Heart left ventricle (tissue), 16 donors: ENCODE measurements around the gene EOLA2. TPM values are rescaled to one million over a fixed set of nuclear protein-coding genes. Genes with fewer than 3 reads are reported as not detected.
"Not testable (repeated sequence)": the region's sequence is repeated elsewhere in the genome, so short reads cannot be mapped to it uniquely, and the experiment has no call there.

Experiments
- ATAC-seq, 4 donors: fragments of 200-7000 bp; cut with Tn5 transposase; one replicate each; pipeline ENCODE4 v1.9.1; 2020 to 2022; ENCODE audit warnings: moderate library complexity in 4 of 4, mild to moderate bottlenecking in 3 of 4, moderate number of reproducible peaks in 1 of 4
- DNase-seq, 5 donors: peaks; one replicate each; pipeline ENCODE4 v3.0.0-alpha.2; 2020
- H3K27ac ChIP-seq, 12 donors: fragments of 200-600 bp; sonication (generic) in 4 of 12; one replicate each; pipeline versions ENCODE4 v1.5.0 to v1.8.0; 2016 to 2022; ENCODE audit warnings: mild to moderate bottlenecking in 2 of 12
- H3K27me3 ChIP-seq, 9 donors: fragments of 200-600 bp; sonication (generic) in 2 of 9; one replicate each; pipeline versions ENCODE4 v1.5.1 to v1.8.0; 2016 to 2022; ENCODE audit warnings: mild to moderate bottlenecking in 3 of 9
- H3K36me3 ChIP-seq, 9 donors: fragments of 200-600 bp; sonication (generic) in 2 of 9; one replicate each; pipeline versions ENCODE4 v1.5.0 to v1.8.0; 2018 to 2022; ENCODE audit warnings: mild to moderate bottlenecking in 2 of 9
- H3K4me1 ChIP-seq, 12 donors: fragments of 200-600 bp; sonication (generic) in 4 of 12; one replicate each; pipeline versions ENCODE4 v1.5.0 to v1.8.0; 2016 to 2022; ENCODE audit warnings: mild to moderate bottlenecking in 3 of 12
- H3K4me3 ChIP-seq, 12 donors: fragments of 200-600 bp; sonication (generic) in 4 of 12; one replicate each; pipeline versions ENCODE4 v1.5.0 to v1.8.0; 2017 to 2022; ENCODE audit warnings: mild to moderate bottlenecking in 9 of 12, moderate library complexity in 4 of 12
- H3K9me3 ChIP-seq, 12 donors: fragments of 200-600 bp; sonication (generic) in 4 of 12; one replicate each; pipeline versions ENCODE4 v1.5.0 to v1.8.0; 2016 to 2022; ENCODE audit warnings: mild to moderate bottlenecking in 1 of 12
- CTCF ChIP-seq, 12 donors: fragments of 200-600 bp; sonication (generic) in 4 of 12; IDR thresholded peaks; one replicate each; pipeline versions ENCODE4 v1.5.0 to v1.8.0; 2018 to 2022; ENCODE audit warnings: antibody characterized with exemption in 12 of 12, mild to moderate bottlenecking in 5 of 12
- POLR2A ChIP-seq, 2 donors: fragments of 450-650 bp; IDR thresholded peaks; one replicate each; pipeline ENCODE4 v1.6.1; 2017; ENCODE audit warnings: antibody characterized with exemption in 2 of 2, mild to moderate bottlenecking in 2 of 2, moderate library complexity in 2 of 2
- WGBS, 4 donors: extraction: QIAGEN DNeasy Blood & Tissue Kit in 2 of 4; methylation state at CpG; one replicate each; pipeline versions ENCODE4 v1.1.5 to v1.1.7; 2013 to 2018; 5-methylcytosine and 5-hydroxymethylcytosine counted together
- intact Hi-C, 10 donors: fragments of 100-400 bp; cut with DNase I; formaldehyde crosslinking; loops; one replicate each; pipeline versions ENCODE4 v1.11.1 to v1.14.2; 2022
- polyA plus RNA-seq, 2 donors: library from polyadenylated mRNA; stranded (reverse); fragments of 200-250 nt; gene quantifications; one replicate each; pipeline ENCODE4 v1.2.3, GENCODE V29; 2013
- total RNA-seq, 9 donors: library from RNA; depleted of rRNA in 2 of 9; stranded (reverse); fragments of >200 nt in 2 of 9; fragmentation: NEBNext Ultra II Directional in 3 of 9; extraction: Animal tissue kit (Norgen Biotek cat#: 25700) in 3 of 9; gene quantifications; one replicate each; pipeline versions ENCODE4 v1.1.0 to v1.2.4, GENCODE V29; 2016 to 2023
- donor health status: ischemic (EF 13 %, LVEDD 7.1; RV severe dilation, severe dysfunction).
- donor health status: healthy with polysubstance abuse.
- donor health status: DM: no; HTN: yes; CAD: no.
- donor health status: DM: no; HTN: no; CAD: no.
- donor health status: ischemic (EF 25% LVEDD 6.9; RV normal size, moderate dysfunction).
- donor health status: ischemic (EF 25% LVEDD 5.7; RV mildly dilated, moderate dysfunction).
- donor health status: healthy.
- donor health status: DM: yes; HTN: yes; CAD: no.
- donor health status: ischemic (EF 35%, LVEDD 5.7; RV mildly dilated, moderate dysfunction).
- donor health status: nonischemic (EF 11% LVEDD 7.7; RV severe dilation, severe dysfunction).
- donor health status: DM: yes; HTN: yes; CAD: no.
- donor health status: PGD.
- donor health status: ischemic (EF 29% LVEDD 5.4; RV normal size, mild dysfunction).
- donor health status: nonischemic (EF 23%, LVEDD 6.1; RV moderate dilation, normal function).

EOLA2 gene
- total and polyA plus RNA-seq, 11 donors = 14.7 to 44.3 (median 22.3) TPM

GRCh38 chrX:149924434-149924833 is 13.9 kb downstream of the EOLA2 start:
- H3K9me3 ChIP-seq, H3K27me3 ChIP-seq, H3K27ac ChIP-seq, H3K36me3 ChIP-seq, H3K4me3 ChIP-seq, H3K4me1 ChIP-seq, intact Hi-C loops, DNase-seq, ATAC-seq: not testable (repeated sequence)
- no CpG with 5 or more reads among the region's 5 CpGs for WGBS, 4 donors

- ATAC-seq = peak in 3 of 4 donors; percentile 34 to 61 (median 47)
- H3K4me3 ChIP-seq, H3K36me3 ChIP-seq, H3K27ac ChIP-seq, intact Hi-C loops, H3K9me3 ChIP-seq, H3K27me3 ChIP-seq, DNase-seq, H3K4me1 ChIP-seq: not testable (repeated sequence)
- WGBS, 4 donors = no CpG with 5 or more reads among the region's 4 CpGs
Observed at GRCh38 chrX:149923836-149924235, 14.5 kb downstream of the EOLA2 start.

GRCh38 chrX:149916745-149917392 is 21.4 kb downstream of the EOLA2 start:
- 81 to 87% (median 85%) methylated on average over 3 of the region's 3 CpGs for WGBS, 4 donors
- DNase-seq = no peak
- no peak for ATAC-seq
- Histone ChIP-seq H3K27me3 (no peaks in the 10 kb centered on the region), H3K9me3 (peaks cover 0 to 12% (median 0%) of the 10 kb centered on the region in 12 donors), H3K4me1 (no peaks in the 10 kb centered on the region), H3K36me3 (no peaks in the 10 kb centered on the region), H3K27ac (no peak overlapping the region), H3K4me3 (no peak overlapping the region)
- intact Hi-C loops = loop anchor here in 1 of 10 donors (10.0 kb wide), 1 partner anchor 372 kb away; the partner anchor contains the start of genes EOLA1 and HSFX3
- TF ChIP-seq CTCF (IDR thresholded peaks at IDR 0.05) = no peak
- no peak for TF ChIP-seq POLR2A (IDR thresholded peaks at IDR 0.05)

- ATAC-seq = no peak
- no peak for TF ChIP-seq CTCF (IDR thresholded peaks at IDR 0.05)
- no peak for TF ChIP-seq POLR2A (IDR thresholded peaks at IDR 0.05)
- peak in 1 of 5 donors; percentile 4 for DNase-seq
- Histone ChIP-seq H3K4me1 (no peaks in the 10 kb centered on the region), H3K36me3 (no peaks in the 10 kb centered on the region), H3K27ac (no peak overlapping the region), H3K27me3 (no peaks in the 10 kb centered on the region), H3K4me3 (no peak overlapping the region), H3K9me3 (peaks cover 0 to 12% (median 0%) of the 10 kb centered on the region in 12 donors)
- WGBS, 4 donors = 88 to 97% (median 94%) methylated on average over 9 of the region's 9 CpGs
- intact Hi-C loops = loop anchor here in 1 of 10 donors (10.0 kb wide), 1 partner anchor 365 kb away; the partner anchor contains the start of genes EOLA1 and HSFX3
Observed at GRCh38 chrX:149910178-149910695, 28.1 kb downstream of the EOLA2 start.

GRCh38 chrX:149909324-149910177 is 28.7 kb downstream of the EOLA2 start:
- Histone ChIP-seq H3K9me3 (peaks cover 0 to 12% (median 0%) of the 10 kb centered on the region in 12 donors), H3K27me3 (no peaks in the 10 kb centered on the region), H3K4me1 (no peaks in the 10 kb centered on the region), H3K36me3 (no peaks in the 10 kb centered on the region), H3K4me3 (no peak overlapping the region), H3K27ac (no peak overlapping the region)
- TF ChIP-seq POLR2A (IDR thresholded peaks at IDR 0.05) = no peak
- no peak for TF ChIP-seq CTCF (IDR thresholded peaks at IDR 0.05)
- intact Hi-C loops = loop anchor here in 1 of 10 donors (10.0 kb wide), 1 partner anchor 365 kb away; the partner anchor contains the start of genes EOLA1 and HSFX3
- DNase-seq (peak in 1 of 5 donors; percentile 7), ATAC-seq (no peak)
- 75 to 99% (median 90%) methylated on average over 4 of the region's 4 CpGs for WGBS, 4 donors
